Measurements from ENCODE around the gene DOCK1.

GRCh38 chr10:126944191-126944590, 39.0 kb downstream of the DOCK1 start:
- TF ChIP-seq POLR2A (IDR thresholded peaks at IDR 0.05) (no peak), CTCF (IDR thresholded peaks at IDR 0.05 in 4 of 5, conservative IDR thresholded peaks at IDR 0.05 in 1 of 5) (no peak)

Measured in gastrocnemius medialis (tissue), 4 donors.